T-helper 17 cell (primary cell): ENCODE results near the gene REXO5. TPM values are rescaled to one million over a fixed set of nuclear protein-coding genes. Genes with fewer than 3 reads are reported as not detected.
"Not testable (repeated sequence)": the region's sequence is repeated elsewhere in the genome, so short reads cannot be mapped to it uniquely, and the experiment has no call there.

ENCODE experiments used
- ATAC-seq: fragments of 150-1000 bp; cut with Tn5 transposase; 2 replicates; pipeline ENCODE4 v1.10.0; 2021; ENCODE audit warnings: mild to moderate bottlenecking, moderate library complexity
- DNase-seq, 3 donors: peaks; one replicate each; pipeline versions ENCODE4 v3.0.0 to v3.0.0-alpha.2; 2020 to 2021
- H3K9me3 ChIP-seq: one replicate; pipeline ENCODE4 v1.7.0; 2013; ENCODE audit warnings: low read length, mild to moderate bottlenecking; ENCODE audit not compliant: control insufficient read depth, poor library complexity, severe bottlenecking
- H3K27ac Mint-ChIP-seq: one replicate; pipeline ENCODE4 v1.8.0; 2022; ENCODE audit warnings: mild to moderate bottlenecking, moderate library complexity, mixed read lengths
- H3K27me3 Mint-ChIP-seq: one replicate; pipeline ENCODE4 v1.8.0; 2022; ENCODE audit warnings: mixed read lengths
- H3K36me3 Mint-ChIP-seq: one replicate; pipeline ENCODE4 v1.8.0; 2022; ENCODE audit warnings: low read depth, mixed read lengths
- H3K4me1 Mint-ChIP-seq: one replicate; pipeline ENCODE4 v1.8.0; 2022; ENCODE audit warnings: mild to moderate bottlenecking, mixed read lengths
- H3K4me3 Mint-ChIP-seq: one replicate; pipeline ENCODE4 v1.8.0; 2022; ENCODE audit warnings: mild to moderate bottlenecking, moderate library complexity, mixed read lengths
- total RNA-seq, 4 donors: library from RNA in 2 of 4; stranded (reverse) in 2 of 4; gene quantifications; one replicate each; pipeline ENCODE4 v1.2.3 and lab custom pipeline; 2022 to 2026

Gene REXO5
- total RNA-seq, 2 donors from 2014 or later: 1.6 TPM; not detected in 1

DNA sequence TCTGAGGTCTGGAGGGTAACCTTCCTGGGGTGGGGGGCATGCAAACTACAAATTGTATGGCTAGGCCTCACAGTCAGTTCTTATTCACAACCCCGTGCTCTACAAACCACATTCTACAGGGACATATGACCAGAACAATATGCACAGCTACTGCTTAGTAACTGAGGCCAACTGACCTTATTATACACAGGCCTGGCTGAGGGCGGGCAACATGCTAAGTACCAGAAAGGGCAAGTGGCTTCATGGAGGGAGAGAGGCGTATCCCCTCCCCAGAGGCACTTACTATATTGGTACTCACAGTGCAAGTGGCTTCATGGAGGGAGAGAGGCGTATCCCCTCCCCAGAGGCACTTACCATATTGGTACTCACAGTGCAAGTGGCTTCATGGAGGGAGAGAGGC lies 54.7 kb downstream of the REXO5 start:
- not testable (repeated sequence) for H3K9me3 ChIP-seq, ATAC-seq, H3K36me3 Mint-ChIP-seq, DNase-seq, H3K27me3 Mint-ChIP-seq, H3K27ac Mint-ChIP-seq, H3K4me3 Mint-ChIP-seq
- peaks cover 11% of the 10 kb centered on the region for H3K4me1 Mint-ChIP-seq

DNA sequence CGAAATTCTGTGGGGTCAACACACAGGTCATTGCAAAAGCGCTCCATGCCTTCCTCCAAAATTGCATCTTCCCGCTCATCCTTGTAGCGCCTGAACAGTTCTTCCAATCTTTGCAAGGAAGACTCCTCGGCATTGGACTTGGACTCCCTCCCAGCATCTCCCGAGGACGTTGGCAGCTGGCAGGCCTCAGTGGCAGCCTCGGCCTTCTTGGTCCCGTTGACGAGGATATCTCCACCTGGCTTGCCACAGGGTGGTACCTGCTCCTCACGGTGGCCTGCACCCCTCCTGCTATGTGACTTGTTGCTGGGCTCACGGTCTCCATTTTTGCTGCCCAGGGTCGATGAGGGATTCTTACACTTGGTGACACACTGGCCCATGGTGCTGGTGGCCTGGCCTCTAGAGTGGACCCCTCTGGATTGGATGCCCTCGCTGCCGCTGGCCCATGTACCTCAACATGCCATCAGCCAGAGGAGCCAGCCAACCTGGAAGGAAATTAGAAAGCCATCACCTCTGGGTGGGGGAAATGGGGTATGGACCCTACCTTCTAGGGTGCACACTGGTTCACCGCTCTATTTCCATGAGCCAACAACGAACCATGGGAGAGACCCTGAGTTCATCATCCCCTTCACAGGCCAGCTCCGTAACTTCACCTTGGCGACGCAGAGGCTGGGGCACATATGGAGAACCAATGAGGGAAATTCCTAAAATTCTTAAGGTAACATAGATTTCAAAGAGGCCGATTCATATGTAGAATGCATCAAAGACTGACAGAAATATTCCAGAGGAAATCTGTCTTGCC lies 56.0 kb downstream of the REXO5 start:
- Mint-ChIP-seq H3K4me3 (no peak overlapping the region), H3K27ac (no peak overlapping the region), H3K27me3 (no peaks in the 10 kb centered on the region), H3K36me3 (peaks cover 8% of the 10 kb centered on the region), H3K4me1 (peaks cover 19% of the 10 kb centered on the region)
- DNase-seq: no peak
- no peaks in the 10 kb centered on the region for H3K9me3 ChIP-seq
- no peak for ATAC-seq

DNA sequence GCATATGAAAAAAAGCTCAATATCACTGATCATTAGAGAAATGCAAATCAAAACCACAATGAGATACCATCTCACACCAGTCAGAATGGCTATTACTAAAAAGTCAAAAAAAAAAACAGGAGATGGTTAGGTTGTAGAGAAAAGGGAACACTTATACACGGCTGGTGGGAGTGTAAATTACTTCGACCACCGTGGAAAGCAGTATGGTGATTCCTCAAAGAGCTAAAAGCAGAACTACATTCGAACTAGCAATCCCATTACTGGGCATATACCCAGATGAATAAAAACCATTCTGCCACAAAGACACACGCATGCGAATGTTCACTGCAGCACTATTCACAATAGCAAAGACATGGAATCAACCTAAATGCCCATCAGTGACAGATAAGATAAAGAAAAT lies 58.0 kb downstream of the REXO5 start:
- H3K4me3 Mint-ChIP-seq, DNase-seq, H3K27ac Mint-ChIP-seq, H3K27me3 Mint-ChIP-seq, ATAC-seq, H3K9me3 ChIP-seq, H3K36me3 Mint-ChIP-seq: not testable (repeated sequence)
- peaks cover 28% of the 10 kb centered on the region for H3K4me1 Mint-ChIP-seq

DNA sequence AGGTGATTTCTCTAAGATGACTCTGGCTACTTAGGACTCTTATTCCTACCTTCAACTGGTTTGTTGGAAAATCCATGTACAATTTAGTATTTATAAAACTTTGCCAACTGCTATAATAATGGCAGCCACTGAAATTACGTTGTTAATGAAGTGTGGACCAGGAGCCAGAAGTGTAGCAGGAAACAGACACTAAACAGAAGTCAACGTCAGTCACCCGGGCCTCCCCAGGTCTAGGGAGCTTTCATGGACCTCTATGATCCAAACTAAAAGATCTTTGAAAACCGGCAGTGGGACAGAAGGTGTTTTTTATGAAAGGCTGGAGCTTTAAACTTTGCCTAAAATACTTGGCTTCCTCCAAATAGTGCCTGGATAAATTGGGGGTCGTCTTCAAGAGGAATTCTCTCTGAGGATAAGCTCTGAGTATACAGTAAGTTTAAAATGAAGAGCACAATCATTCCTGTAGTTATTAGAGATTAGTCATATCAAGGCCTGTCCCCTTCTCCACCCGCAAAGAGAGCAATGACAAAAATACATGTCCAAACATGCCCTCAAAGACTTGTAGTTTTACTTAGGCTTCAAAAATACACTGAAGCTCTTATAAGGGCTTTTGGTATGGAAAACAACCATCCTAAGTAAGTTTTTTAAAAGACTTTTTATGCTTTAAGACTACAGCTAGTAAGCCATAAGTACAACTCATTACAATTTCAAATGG lies 59.2 kb downstream of the REXO5 start:
- no peak for DNase-seq
- H3K9me3 ChIP-seq: no peaks in the 10 kb centered on the region
- ATAC-seq: no peak
- H3K4me3 Mint-ChIP-seq: no peak overlapping the region
- no peak overlapping the region for H3K27ac Mint-ChIP-seq
- H3K4me1 Mint-ChIP-seq: peaks cover 28% of the 10 kb centered on the region
- no peaks in the 10 kb centered on the region for H3K27me3 Mint-ChIP-seq
- peaks cover 6% of the 10 kb centered on the region for H3K36me3 Mint-ChIP-seq

DNA sequence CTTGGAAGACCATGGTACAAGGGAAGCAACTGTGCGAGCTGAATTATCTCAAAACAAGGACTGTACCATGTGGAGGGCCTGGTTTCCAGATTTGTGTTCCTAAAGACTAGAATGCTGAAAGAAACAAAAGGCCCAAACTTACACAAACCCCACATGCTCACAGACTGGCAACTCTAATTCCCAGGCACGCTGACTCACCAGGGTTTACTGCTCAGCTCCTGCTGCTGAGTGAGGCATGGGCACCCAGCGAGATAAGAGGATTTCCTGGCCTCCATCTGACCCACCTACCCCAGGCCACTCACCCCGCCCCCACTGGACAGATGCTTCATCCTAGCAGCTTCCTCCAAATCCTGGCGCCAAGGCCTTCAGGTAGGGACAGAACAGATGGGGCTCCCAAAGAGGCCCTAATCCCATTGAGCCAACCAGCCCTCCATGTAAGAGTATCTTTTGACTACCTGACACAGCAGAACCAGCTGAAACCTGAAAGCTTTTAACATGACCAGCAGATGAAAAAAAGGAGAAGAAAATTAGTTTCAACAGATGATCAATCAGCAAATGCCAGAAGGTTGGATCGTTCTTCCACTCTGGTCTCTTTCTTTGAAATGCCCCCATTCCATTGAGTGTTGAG lies 59.9 kb downstream of the REXO5 start:
- Mint-ChIP-seq H3K4me3 (no peak overlapping the region), H3K4me1 (peaks cover 28% of the 10 kb centered on the region), H3K27me3 (no peaks in the 10 kb centered on the region), H3K36me3 (peaks cover 6% of the 10 kb centered on the region), H3K27ac (no peak overlapping the region)
- DNase-seq (no peak), ATAC-seq (no peak)
- no peaks in the 10 kb centered on the region for H3K9me3 ChIP-seq

DNA sequence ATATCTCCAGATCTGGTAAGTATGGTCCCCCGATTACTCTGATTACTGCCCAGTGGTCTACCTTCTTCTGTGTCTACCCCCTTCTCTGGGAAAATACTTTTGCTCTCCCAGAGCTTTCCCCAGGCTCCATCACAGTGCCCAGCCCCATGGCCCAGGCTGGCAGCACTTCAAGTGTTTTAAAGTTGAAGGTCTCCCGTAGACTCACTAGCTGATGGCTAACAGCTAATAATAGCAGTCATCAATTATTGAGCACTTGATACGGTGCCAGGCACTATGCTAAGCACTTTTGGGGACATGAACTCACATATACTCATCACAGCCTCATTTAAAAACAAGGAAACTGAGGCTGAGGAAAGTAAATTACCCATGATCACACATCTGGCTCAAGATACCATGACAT lies 60.5 kb downstream of the REXO5 start:
- Mint-ChIP-seq H3K4me3 (no peak overlapping the region), H3K36me3 (peaks cover 3% of the 10 kb centered on the region), H3K27ac (peak overlapping the region; percentile 1), H3K4me1 (peaks cover 28% of the 10 kb centered on the region), H3K27me3 (no peaks in the 10 kb centered on the region)
- no peaks in the 10 kb centered on the region for H3K9me3 ChIP-seq
- DNase-seq (no peak), ATAC-seq (no peak)

DNA sequence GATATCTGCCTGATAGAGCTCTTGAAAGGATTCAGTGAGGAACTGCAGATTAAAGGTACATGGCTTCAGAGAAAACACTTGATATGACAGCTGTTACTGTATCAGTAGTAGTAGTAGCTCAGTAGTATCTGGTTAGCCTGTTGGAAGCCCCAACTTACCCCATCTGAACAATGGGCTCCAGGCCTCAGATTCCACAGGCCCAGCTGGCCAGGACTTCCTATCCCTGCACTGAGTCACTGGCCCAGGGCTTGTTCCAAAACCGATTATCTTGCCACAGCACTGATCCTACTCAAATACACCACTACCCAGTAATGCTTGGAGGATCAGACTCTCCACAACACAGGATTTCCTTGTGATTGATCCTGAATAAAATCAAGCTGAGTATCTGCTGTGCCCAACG lies 61.3 kb downstream of the REXO5 start:
- H3K9me3 ChIP-seq: no peaks in the 10 kb centered on the region
- ATAC-seq: no peak
- peaks cover 31% of the 10 kb centered on the region for H3K4me1 Mint-ChIP-seq
- no peaks in the 10 kb centered on the region for H3K27me3 Mint-ChIP-seq
- H3K36me3 Mint-ChIP-seq: no peaks in the 10 kb centered on the region
- no peak overlapping the region for H3K4me3 Mint-ChIP-seq
- H3K27ac Mint-ChIP-seq: no peak overlapping the region
- DNase-seq: no peak

DNA sequence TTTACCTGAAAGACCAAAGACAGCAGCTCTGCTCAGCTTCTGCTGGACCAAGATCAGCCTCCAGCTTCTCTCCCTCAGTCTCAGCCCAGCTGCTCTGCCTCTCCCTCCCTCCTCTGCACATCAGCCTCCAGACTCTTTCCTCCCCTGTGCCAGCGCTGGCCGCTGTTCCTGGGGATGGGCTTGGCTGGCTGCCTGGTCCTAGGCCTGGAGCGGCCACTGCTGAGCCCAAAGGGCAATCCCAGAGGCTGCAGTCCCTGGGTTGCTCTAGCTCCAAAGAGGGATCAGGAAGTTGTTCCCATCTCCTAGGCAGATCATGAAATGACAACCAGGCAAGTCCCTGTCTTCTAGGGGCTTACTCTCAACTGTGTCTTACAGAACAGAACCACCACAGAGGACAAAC lies 62.6 kb downstream of the REXO5 start:
- Mint-ChIP-seq H3K27ac (peak overlapping the region; percentile 53), H3K4me1 (peaks cover 34% of the 10 kb centered on the region)
- no peak for ATAC-seq

DNA sequence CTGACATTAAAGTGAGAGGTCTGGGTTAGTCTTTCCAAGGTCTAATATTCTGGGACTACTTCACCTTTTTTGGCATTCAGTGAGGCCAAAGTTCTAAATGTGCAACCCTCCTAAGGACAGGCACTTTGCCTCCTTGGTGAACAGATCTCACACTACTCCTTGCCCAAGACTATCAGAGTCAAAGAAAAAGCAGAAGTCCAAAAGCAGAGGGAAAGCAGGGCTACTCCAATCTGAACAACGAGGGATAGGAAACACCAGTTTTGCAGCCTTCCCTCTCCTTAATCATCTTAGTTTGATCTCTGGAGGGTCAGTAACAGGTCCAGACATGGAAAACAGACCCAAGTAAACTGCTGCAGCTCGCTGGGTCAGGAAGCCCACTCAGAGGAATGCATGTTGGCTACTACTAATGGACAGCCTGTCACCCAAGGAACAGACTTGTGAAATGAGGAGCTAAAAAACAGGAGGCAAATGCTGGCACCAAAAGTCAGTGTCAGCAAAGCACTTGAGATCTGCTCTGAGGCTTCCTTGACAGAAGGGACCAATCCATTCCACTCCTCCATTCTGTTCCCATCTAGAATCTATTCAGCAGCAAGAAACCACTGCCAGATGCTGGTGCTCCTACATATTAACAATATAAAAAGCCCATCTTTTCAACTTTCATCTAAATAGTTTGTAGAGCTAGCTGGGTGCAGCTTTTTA lies 63.9 kb downstream of the REXO5 start:
- Mint-ChIP-seq H3K4me1 (peaks cover 35% of the 10 kb centered on the region), H3K36me3 (no peaks in the 10 kb centered on the region), H3K4me3 (no peak overlapping the region), H3K27me3 (no peaks in the 10 kb centered on the region), H3K27ac (no peak overlapping the region)
- no peak for DNase-seq
- H3K9me3 ChIP-seq: no peaks in the 10 kb centered on the region
- ATAC-seq: no peak

More for the DNA sequence above, 62.6 kb downstream of the REXO5 start:
- H3K36me3 Mint-ChIP-seq: no peaks in the 10 kb centered on the region
- no peak for DNase-seq
- H3K9me3 ChIP-seq: no peaks in the 10 kb centered on the region
- H3K4me3 Mint-ChIP-seq: no peak overlapping the region
- no peaks in the 10 kb centered on the region for H3K27me3 Mint-ChIP-seq

DNA sequence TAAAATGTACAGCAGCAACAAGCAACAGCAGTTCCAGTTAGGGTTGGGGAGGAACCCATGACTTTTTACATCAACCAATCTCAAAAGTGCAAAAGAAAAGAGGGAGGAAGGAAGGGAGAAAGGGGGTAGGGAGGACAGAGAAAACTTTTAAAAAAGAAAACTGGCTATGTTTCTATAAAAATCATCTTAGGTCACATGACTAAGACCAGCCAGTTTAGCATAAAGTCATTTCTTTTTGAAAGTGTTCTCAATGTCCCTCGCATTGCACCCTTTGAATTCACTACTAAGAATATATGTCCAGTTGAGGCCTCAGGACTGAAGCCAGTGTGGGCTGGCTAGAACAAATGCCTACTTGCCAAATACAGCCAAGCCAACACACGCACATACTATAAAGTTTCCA lies 64.9 kb downstream of the REXO5 start:
- H3K4me3 Mint-ChIP-seq: no peak overlapping the region
- DNase-seq (no peak), ATAC-seq (no peak)
- H3K4me1 Mint-ChIP-seq: peaks cover 39% of the 10 kb centered on the region
- no peaks in the 10 kb centered on the region for H3K27me3 Mint-ChIP-seq
- no peaks in the 10 kb centered on the region for H3K9me3 ChIP-seq
- H3K36me3 Mint-ChIP-seq: no peaks in the 10 kb centered on the region
- no peak overlapping the region for H3K27ac Mint-ChIP-seq

DNA sequence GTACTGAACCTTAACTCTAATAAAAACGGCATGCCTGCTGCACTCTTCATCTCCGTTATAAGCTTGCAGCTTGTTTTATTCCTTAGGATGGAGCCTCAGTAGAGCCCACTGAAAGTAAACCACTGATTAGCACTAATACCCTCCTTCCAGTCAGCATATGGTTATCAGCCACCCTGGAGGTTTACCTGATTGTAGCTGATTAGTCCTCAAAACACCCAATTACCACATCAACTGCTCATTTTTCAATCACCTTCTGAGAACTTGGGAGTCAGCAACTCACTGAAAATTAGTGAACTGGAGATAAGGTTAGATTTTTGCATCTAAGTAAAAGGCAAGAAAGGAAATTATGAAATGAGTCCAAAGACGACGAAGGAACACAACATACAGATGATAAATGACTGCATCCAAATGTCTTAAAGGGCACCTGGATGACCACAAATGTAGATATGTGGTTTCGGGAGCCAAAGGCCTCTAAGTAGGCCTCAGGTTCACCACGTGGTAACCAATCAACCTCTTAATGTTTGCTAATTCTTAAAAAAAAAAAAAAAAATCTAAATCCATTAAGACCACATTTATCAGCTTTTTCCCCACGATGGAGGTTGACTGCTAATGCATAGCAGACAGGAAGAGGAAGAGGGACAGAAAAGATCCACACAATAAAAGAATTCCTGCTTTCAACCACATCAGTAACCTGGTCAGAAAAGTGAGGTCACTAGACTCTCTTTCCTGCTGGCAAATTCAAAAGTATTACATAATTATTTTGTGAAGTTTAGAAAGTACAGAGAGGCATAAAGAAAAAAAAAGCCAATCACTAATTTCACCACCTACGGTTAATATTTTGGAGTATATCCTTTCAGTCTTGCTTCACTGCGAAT lies 65.9 kb downstream of the REXO5 start:
- no peaks in the 10 kb centered on the region for H3K9me3 ChIP-seq
- peaks cover 30% of the 10 kb centered on the region for H3K4me1 Mint-ChIP-seq
- no peak overlapping the region for H3K4me3 Mint-ChIP-seq
- no peak for DNase-seq
- no peaks in the 10 kb centered on the region for H3K27me3 Mint-ChIP-seq
- ATAC-seq: no peak
- H3K27ac Mint-ChIP-seq: peak overlapping the region; percentile 89
- peaks cover 3% of the 10 kb centered on the region for H3K36me3 Mint-ChIP-seq

DNA sequence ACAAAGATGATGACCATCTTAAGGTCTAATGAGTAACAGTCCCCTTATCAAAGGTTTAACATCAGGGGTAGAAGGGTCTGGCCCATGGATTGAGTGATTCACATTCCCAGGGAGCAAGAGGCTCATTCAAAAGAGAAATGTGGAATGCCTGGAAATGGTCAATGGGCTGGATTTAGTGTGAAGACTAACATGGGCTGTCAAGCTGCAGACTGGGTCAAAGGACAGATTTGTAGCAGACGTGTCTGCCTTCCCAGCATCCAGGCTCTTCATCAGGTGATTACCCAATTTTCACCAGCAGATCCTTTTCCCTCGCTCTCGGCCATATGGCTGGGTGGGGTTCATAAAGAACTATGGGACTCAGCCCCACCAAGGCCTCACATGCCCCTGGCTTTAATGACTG lies 67.0 kb downstream of the REXO5 start:
- H3K9me3 ChIP-seq: no peaks in the 10 kb centered on the region
- ATAC-seq (no peak), DNase-seq (no peak)
- Mint-ChIP-seq H3K27ac (peak overlapping the region; percentile 89), H3K4me1 (peaks cover 26% of the 10 kb centered on the region), H3K27me3 (no peaks in the 10 kb centered on the region), H3K4me3 (no peak overlapping the region), H3K36me3 (peaks cover 3% of the 10 kb centered on the region)
